ENCODE data around the gene CCNG1. TPM values are rescaled to one million over a fixed set of nuclear protein-coding genes. Genes with fewer than 3 reads are reported as not detected.
A peak's percentile ranks its signal among the peaks of the same experiment; 100 is the strongest.

The CCNG1 gene
- total RNA-seq, 1 donor from 2014 or later: 118 TPM

GRCh38 chr5:163434401-163434866 lies 3.0 kb upstream of the CCNG1 start:
- H3K27me3 ChIP-seq: no peaks in the 10 kb centered on the region
- no peak for ATAC-seq
- intact Hi-C loops (cut with DNase I): no loop called here
- H3K4me1 ChIP-seq: peaks cover 13% of the 10 kb centered on the region
- no peak for TF ChIP-seq CTCF (IDR thresholded peaks at IDR 0.05)
- no peak for DNase-seq
- H3K36me3 ChIP-seq: no peaks in the 10 kb centered on the region
- no peak overlapping the region for H3K4me3 ChIP-seq
- H3K27ac ChIP-seq: no peak overlapping the region
- no peaks in the 10 kb centered on the region for H3K9me3 ChIP-seq

GRCh38 chr5:163436515-163436914 lies 880 bp upstream of the CCNG1 start:
- Histone ChIP-seq H3K27me3 (no peaks in the 10 kb centered on the region), H3K4me3 (peak overlapping the region; percentile 97), H3K9me3 (no peaks in the 10 kb centered on the region), H3K36me3 (peaks cover 10% of the 10 kb centered on the region), H3K4me1 (peaks cover 27% of the 10 kb centered on the region), H3K27ac (peak overlapping the region; percentile 65)
- intact Hi-C loops (cut with DNase I): no loop called here
- TF ChIP-seq CTCF (IDR thresholded peaks at IDR 0.05): no peak
- no peak for DNase-seq
- ATAC-seq: no peak

DNA sequence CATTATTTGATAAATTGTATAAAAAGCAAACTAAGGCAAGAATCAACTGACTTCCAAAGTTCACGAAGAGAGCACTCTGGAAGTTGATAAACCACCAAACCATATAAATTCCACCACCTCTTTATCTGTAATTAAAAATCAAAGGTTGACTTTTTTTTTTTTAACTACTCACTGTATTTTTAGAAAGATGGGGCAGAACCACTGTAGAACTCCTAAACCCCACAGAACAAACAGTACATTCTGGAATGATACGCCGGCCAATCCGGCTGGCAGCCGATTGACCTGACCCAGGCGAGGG lies 435 bp upstream of the CCNG1 start:
- peak overlapping the region; percentile 97 for H3K4me3 ChIP-seq
- H3K4me1 ChIP-seq: peaks cover 27% of the 10 kb centered on the region
- ATAC-seq (no peak), DNase-seq (no peak)
- H3K27me3 ChIP-seq: no peaks in the 10 kb centered on the region
- H3K27ac ChIP-seq: peak overlapping the region; percentile 65
- H3K36me3 ChIP-seq: peaks cover 15% of the 10 kb centered on the region
- no peak for TF ChIP-seq CTCF (IDR thresholded peaks at IDR 0.05)
- H3K9me3 ChIP-seq: no peaks in the 10 kb centered on the region
- intact Hi-C loops (cut with DNase I): no loop called here

GRCh38 chr5:163439092-163439425 lies 1.7 kb downstream of the CCNG1 start:
- no peak for DNase-seq
- intact Hi-C loops (cut with DNase I): no loop called here
- H3K36me3 ChIP-seq: peaks cover 36% of the 10 kb centered on the region

DNA sequence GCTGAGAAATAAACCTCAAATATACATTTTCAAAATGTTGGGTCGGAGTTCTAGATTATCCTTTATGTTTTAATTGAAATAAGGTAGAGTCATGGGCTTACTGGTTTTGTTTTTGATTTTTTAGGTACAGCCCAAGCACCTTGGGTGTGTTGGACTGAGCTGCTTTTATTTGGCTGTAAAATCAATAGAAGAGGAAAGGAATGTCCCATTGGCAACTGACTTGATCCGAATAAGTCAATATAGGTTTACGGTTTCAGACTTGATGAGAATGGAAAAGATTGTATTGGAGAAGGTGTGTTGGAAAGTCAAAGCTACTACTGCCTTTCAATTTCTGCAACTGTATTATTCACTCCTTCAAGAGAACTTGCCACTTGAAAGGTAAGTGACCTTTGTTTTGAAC lies 3.6 kb downstream of the CCNG1 start:
- ATAC-seq: no peak

More at GRCh38 chr5:163439092-163439425, 1.7 kb downstream of the CCNG1 start:
- peak overlapping the region; percentile 97 for H3K4me3 ChIP-seq
- H3K4me1 ChIP-seq: peaks cover 27% of the 10 kb centered on the region
- no peaks in the 10 kb centered on the region for H3K27me3 ChIP-seq
- H3K9me3 ChIP-seq: no peaks in the 10 kb centered on the region
- no peak for ATAC-seq
- no peak for TF ChIP-seq CTCF (IDR thresholded peaks at IDR 0.05)
- no peak overlapping the region for H3K27ac ChIP-seq

More for the DNA sequence above, 3.6 kb downstream of the CCNG1 start:
- peaks cover 55% of the 10 kb centered on the region for H3K36me3 ChIP-seq
- DNase-seq: no peak
- peaks cover 27% of the 10 kb centered on the region for H3K4me1 ChIP-seq
- no peaks in the 10 kb centered on the region for H3K9me3 ChIP-seq
- no peak overlapping the region for H3K4me3 ChIP-seq
- TF ChIP-seq CTCF (IDR thresholded peaks at IDR 0.05): no peak
- no peaks in the 10 kb centered on the region for H3K27me3 ChIP-seq
- intact Hi-C loops (cut with DNase I): no loop called here
- no peak overlapping the region for H3K27ac ChIP-seq

Measured in upper lobe of right lung (tissue), 1 donor.